Erythroblast (primary cell): ENCODE data around the gene VPS52.

ENCODE experiments used
- GATA1 ChIP-seq: IDR thresholded peaks from 2 replicates; pipeline ENCODE4 v1.6.1; 2011; ENCODE audit warnings: low read depth, mild to moderate bottlenecking, control low read depth, low read length, moderate library complexity
- POLR2A ChIP-seq: IDR thresholded peaks from 2 replicates; pipeline ENCODE4 v1.6.1; 2011; ENCODE audit warnings: mild to moderate bottlenecking, low read length

DNA sequence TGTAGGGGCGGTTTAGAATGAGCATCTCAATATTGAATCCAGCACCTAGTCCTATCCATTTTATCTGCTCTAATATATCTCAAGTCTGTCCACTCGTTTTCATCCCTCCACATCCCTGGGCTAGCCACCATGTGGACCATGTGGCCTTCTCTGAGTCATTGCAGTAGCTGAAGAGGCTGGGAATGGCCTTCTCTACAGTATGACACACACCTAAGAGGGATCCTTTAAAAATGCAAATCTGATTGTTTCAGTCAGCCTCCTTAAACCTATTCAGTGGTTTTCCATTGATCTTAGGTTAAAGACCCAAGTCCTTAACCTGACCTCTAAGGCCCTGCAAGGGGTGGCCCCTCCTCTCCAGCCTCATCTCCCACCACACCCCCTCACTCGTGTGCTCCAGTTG lies 54.0 kb downstream of the VPS52 start:
- no peak for TF ChIP-seq POLR2A
- TF ChIP-seq GATA1 = no peak
